K562 treated with DMSO at 1 percent for 24 hours (cell line): ENCODE results near the gene CTAGE1. TPM values are rescaled to one million over a fixed set of nuclear protein-coding genes. Genes with fewer than 3 reads are reported as not detected.

Experiments used
- total RNA-seq: library from RNA; unstranded; fragments of 300-600 nt; gene quantifications from 2 replicates; pipeline ENCODE4 v1.2.3, GENCODE V29; 2022; ENCODE audit warnings: low read depth; ENCODE audit not compliant: insufficient read depth

The CTAGE1 gene, protein sequence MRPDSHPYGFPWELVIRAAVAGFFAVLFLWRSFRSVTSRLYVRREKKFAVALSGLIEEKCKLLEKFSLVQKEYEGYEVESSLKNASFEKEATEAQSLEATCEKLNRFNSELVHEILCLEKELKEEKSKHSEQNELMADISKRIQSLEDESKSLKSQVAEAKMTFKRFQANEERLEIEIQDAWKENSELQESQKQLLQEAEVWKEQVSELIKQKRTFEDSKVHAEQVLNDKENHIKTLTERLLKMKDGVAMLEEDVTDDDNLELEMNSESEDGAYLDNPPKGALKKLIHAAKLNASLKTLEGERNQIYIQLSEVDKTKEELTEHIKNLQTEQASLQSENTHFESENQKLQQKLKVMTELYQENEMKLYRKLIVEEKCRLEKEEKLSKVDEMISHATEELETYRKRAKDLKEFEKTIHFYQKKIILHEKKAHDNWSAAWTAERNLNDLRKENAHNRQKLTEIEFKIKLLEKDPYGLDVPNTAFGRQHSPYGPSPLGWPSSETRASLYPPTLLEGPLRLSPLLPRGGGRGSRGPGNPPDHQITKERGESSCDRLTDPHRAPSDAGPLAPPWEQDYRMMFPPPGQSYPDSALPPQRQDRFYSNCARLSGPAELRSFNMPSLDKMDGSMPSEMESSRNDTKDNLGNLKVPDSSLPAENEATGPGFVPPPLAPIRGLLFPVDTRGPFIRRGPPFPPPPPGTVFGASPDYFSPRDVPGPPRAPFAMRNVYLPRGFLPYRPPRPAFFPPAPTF
- not detected in 2 replicates for total RNA-seq

GRCh38 chr18:22417496-22418188 is at the start of gene CTAGE1:
Gene CTAGE1 (minus strand): TSS chr18:22417915. CDS start chr18:22417811, 104 bp downstream.

Other genes with a start within 250 kb of the CTAGE1 start
- gene GATA6, start 248.3 kb downstream of the CTAGE1 start, total RNA-seq: not detected in 2 replicates